ENCODE data around the gene SRSF2.

SRSF2 gene

GRCh38 chr17:76772842-76773525 lies 35.9 kb upstream of the SRSF2 start:
- POLR2A ChIA-PET: interaction anchor here (0.7 to 1.2 kb wide), 5 partner anchors 12 to 47 kb away, joined by 3 to 10 read pairs (median 4); partner anchors contain the start of genes JMJD6, METTL23, MFSD11 and SRSF2
- CTCF ChIA-PET: interaction anchor here (0.6 to 1.2 kb wide), 6 partner anchors 12 to 1414 kb away, joined by 3 to 4 read pairs (median 3); no protein-coding TSS in a partner anchor
- peak; percentile 58 for DNase-seq (ENCODE audit: low read depth, low spot score)
- TF ChIP-seq CTCF (IDR thresholded peaks at IDR 0.05; ENCODE audit: insufficient read depth, low read length, missing control alignments): no peak
- H3K4me3 ChIP-seq (ENCODE audit: low read depth, low read length): peak overlapping the region; percentile 36

- no peak overlapping the region for H3K4me3 ChIP-seq (ENCODE audit: low read depth, low read length)
- ChIA-PET POLR2A (no interaction called here), CTCF (no interaction called here)
- no peak for DNase-seq (ENCODE audit: low read depth, low spot score)
- TF ChIP-seq CTCF (IDR thresholded peaks at IDR 0.05; ENCODE audit: insufficient read depth, low read length, missing control alignments): no peak
Measured at GRCh38 chr17:76758570-76758969, 21.4 kb upstream of the SRSF2 start.

GRCh38 chr17:76757256-76757655 lies 20.1 kb upstream of the SRSF2 start:
- ChIA-PET CTCF (no interaction called here), POLR2A (no interaction called here)
- no peak overlapping the region for H3K4me3 ChIP-seq (ENCODE audit: low read depth, low read length)
- no peak for TF ChIP-seq CTCF (IDR thresholded peaks at IDR 0.05; ENCODE audit: insufficient read depth, low read length, missing control alignments)
- no peak for DNase-seq (ENCODE audit: low read depth, low spot score)

GRCh38 chr17:76755285-76755684 lies 18.2 kb upstream of the SRSF2 start:
- CTCF ChIA-PET: interaction anchor here (0.6 kb wide), 1 partner anchor 12 kb away, joined by 3 read pairs; no protein-coding TSS in a partner anchor
- H3K4me3 ChIP-seq (ENCODE audit: low read depth, low read length): no peak overlapping the region
- no peak for DNase-seq (ENCODE audit: low read depth, low spot score)
- no peak for TF ChIP-seq CTCF (IDR thresholded peaks at IDR 0.05; ENCODE audit: insufficient read depth, low read length, missing control alignments)
- POLR2A ChIA-PET: no interaction called here

- CTCF ChIA-PET: interaction anchor here (1.2 to 1.7 kb wide), 2 partner anchors 10 to 38 kb away, joined by 3 read pairs; no protein-coding TSS in a partner anchor
- TF ChIP-seq CTCF (IDR thresholded peaks at IDR 0.05; ENCODE audit: insufficient read depth, low read length, missing control alignments): no peak
- H3K4me3 ChIP-seq (ENCODE audit: low read depth, low read length): no peak overlapping the region
- POLR2A ChIA-PET: no interaction called here
- DNase-seq (ENCODE audit: low read depth, low spot score): no peak
Measured at GRCh38 chr17:76753061-76753961, 16.2 kb upstream of the SRSF2 start.

GRCh38 chr17:76752006-76752405 lies 14.9 kb upstream of the SRSF2 start:
- H3K4me3 ChIP-seq (ENCODE audit: low read depth, low read length): no peak overlapping the region
- TF ChIP-seq CTCF (IDR thresholded peaks at IDR 0.05; ENCODE audit: insufficient read depth, low read length, missing control alignments): no peak
- POLR2A ChIA-PET: no interaction called here
- DNase-seq (ENCODE audit: low read depth, low spot score): no peak
- CTCF ChIA-PET: interaction anchor here (1.7 kb wide), 1 partner anchor 37 kb away, joined by 3 read pairs; no protein-coding TSS in a partner anchor
